HG03280 (cell line): ENCODE results near the gene TCF4.

Source experiments
- ATAC-seq: cut with Tn5 transposase; IDR thresholded peaks from one replicate; pipeline ENCODE4 v1.9.1; 2021; ENCODE audit warnings: mild to moderate bottlenecking, moderate library complexity; ENCODE audit not compliant: unreplicated experiment

The TCF4 gene

DNA sequence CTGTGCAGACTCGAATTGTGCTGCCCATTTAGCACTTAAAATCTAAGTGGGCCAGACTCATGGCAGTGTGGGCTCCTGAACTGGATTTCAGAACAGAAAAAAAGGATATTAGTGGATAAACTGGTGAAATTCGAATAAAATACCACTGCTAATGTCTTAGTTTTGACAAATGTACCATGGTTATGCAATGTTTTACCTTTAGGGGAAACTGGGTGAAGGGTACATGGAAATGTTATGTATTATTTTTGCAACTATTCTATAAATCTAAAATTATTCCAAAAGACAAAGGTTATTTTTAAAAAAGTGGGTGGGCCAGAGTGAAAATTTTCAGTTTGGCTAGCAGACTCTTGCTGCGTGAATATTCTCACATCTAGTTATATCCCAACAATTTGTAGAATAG, 368.2 kb downstream of the TCF4 start:
- no peak for ATAC-seq

DNA sequence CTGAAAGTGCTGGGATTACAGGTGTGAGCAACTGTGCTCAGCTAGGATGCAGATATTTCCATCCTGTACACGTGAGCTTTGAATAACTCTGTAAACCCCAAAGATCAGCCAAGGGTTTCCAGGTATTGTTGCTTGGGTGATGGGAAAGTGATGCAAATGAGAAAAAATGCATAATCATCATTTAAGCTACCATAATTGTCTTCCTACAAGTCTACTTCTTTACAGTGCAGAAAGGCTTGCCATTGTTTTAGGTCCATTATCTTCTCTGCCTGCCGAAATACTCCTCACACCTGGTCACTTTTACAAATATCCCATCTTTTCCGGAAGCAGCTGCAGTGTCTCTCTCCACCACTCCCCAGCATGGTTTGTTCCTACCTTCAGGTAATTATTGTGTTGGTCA, 368.9 kb downstream of the TCF4 start:
- no peak for ATAC-seq

DNA sequence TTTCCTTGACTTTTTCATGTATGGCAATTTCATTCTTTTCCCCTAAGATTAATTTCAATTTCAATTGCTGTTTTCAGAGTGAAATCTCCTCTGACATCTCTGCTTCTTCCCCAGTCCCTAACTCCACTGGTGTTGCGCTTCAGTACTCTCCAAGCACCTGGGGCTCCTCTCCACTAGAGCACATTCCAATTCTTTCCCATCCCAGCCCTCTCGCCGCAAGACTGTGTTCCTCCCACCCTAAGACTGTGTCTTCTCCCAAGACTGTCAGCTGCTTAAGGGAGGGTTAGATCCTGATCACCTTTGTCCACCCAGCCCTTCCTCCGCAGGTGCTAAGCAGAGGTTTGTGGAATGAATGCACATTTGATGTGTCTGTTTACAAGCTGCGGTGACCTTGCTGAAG, 373.0 kb downstream of the TCF4 start:
- ATAC-seq = no peak

DNA sequence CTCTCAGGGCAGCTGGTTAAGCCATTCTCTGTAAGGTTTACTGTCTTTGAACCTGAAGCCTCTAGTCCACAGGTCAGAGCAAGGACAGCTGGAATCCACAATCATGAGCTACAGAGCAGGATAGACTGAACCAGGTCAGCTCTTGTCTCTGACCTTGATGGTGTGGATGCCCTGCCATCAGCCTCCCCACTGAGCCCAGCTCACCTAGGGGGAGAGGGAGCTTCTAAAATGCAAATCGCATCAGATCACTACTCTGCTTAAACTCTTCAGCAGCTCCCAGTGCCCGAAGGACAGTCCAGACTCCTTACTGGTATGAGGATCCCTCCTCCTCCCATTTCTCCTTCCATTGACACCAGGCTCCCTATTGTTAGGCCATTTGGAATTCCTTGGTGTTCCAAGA, 373.5 kb downstream of the TCF4 start:
- no peak for ATAC-seq

DNA sequence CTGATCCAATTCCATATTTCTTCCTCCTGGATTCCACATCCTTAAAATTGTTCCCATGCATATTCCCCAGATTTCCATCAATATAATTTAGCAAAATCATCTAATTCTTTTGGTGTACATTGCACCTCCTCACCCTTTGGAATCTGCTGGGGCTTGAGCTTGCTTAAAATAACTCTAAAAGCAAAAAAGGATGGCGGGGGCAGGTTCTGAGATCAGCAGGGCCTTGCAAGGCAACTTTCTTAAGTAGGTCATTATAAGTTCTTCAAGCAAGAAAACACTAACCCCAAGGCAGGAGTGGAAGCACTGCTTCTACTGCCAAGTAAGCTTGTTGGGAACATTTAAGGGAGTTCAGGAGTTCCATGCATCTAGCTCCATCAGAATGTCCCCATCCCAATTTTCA, 374.4 kb downstream of the TCF4 start:
- ATAC-seq = no peak

DNA sequence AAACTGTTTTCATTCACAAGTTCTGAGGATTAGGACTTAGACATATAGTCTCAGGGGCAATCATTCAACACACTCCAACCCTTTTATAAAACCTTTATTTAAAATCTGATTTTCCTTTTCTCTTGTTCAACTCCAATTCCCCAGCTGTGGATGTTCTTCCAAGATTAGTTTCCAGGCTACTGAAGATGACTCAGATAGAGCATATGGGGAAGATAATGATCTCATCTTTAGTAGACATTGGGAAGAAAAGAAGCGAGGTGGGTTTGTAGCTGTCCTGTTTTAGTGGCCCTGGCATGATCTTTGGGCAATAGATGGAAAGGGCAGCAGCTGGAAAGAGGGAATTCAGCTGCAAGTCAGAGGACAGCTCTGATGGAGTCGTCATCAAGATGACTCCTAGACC, 381.1 kb downstream of the TCF4 start:
- ATAC-seq = no peak

DNA sequence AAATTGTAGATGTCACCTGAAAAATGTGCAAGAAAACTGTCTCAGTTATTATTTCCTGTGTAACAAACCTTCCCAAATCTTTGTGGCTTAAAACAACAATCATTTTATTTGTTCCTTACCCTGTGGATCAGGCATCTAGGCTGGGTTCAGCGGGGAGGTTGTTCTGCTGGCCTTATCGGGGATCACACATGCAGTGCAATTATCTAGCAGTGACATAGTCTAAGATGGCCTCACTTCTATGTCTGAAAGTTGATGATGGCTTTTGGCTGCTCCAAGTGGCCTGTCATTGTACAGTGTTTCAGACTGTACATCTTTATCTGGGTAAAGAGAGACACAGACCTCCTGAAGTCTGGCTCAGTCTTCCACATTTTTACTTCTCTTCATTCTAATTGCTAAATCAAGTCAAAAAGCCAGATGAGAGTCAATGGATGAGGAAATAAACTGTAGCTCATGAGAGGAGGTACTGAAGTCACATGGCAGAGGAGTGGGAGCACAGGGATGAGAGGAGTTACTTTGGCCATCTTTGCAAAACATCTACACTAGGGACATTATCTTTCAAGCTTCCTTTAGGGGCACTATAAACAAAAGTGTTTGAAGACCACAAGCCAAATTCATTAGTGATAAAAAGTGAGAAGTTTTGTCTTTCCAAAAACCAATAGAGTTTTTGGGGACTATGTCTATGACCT, 385.6 kb downstream of the TCF4 start:
- no peak for ATAC-seq

DNA sequence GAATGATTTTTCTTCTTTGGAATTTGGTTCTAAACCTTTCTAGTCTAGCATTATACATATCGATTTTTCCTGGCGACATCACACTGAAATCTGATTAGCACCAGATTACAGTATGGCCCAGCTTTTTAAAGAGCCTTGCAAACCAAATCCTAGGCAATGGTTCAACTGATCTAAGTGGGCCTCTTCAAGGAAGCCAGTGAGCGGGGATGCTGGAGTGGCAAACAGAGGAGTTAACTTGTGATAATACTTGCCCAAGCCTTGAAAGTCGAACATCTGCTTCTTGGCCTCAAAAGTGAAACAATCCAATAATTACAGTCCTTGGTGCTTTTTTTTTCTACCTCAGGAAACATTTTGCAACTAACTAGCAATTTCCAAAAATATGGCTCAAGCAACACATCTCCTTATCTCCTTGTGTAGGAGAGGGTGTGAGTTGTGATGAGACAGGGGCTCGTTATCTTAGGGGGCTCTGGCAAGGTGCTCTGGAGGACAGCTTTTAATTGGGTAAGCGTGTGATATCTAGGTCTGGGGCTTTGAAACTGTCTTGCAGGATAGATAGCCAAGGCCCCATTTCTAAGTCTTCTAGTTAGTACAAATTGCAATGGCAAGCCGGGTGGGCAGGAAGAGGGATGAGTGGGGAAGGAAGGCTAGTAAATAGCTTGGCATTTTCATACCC, 388.6 kb downstream of the TCF4 start:
- no peak for ATAC-seq

DNA sequence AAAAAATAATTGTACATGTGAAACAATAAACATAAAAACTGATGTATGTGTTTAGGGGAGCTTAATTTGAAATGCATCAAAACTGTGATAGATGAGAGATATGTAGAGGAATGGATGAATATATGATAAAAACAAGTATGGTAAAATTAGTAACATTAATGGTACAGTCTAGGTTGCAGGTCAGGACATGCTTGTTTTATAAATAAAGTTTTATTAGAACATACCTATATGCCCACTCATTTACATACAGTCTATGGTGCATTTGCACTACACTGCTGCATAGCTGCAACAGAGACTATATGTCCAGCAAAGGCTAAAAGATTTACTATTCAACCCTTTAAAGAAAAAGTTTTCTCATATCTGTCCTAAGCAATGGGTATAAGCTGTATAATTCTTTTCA, 392.1 kb downstream of the TCF4 start:
- no peak for ATAC-seq

DNA sequence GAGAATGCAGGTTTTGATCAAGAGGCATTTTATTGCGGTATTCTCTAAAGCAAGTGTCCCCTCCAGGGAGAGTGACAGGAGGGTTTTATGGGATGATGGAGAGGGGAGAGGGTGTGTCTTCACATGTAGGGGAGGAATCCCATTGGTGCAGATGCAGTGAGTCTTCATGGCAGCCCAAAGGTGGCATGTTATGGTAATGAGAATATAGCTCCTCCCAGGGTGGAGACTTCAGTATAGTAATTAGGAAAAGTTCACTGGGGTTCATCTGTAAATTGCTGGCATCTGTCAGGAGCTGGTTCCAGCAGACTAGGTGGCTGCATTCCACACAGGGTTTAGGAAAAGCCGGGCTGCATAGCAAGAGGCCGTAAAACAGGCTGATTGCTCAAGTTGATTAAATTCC, 398.0 kb downstream of the TCF4 start:
- no peak for ATAC-seq

DNA sequence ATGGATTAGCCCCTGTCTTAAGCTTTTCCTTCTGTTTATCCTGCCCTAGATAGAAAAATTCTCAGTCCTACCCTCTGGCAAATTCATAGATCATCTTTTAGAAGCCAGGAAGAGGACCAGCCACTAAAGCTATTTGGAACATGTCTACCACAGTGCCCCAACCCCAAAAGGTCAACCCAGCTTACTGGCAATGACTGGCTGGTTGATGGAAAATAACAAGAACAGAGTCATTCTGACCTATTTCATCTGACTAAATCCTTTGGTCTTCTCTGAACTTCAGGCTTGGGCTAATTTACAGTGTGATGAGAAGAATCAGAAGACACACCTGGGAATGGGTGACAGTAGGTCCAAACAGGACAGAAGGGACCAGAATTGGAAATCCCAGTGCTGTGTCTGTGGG, 401.4 kb downstream of the TCF4 start:
- no peak for ATAC-seq

DNA sequence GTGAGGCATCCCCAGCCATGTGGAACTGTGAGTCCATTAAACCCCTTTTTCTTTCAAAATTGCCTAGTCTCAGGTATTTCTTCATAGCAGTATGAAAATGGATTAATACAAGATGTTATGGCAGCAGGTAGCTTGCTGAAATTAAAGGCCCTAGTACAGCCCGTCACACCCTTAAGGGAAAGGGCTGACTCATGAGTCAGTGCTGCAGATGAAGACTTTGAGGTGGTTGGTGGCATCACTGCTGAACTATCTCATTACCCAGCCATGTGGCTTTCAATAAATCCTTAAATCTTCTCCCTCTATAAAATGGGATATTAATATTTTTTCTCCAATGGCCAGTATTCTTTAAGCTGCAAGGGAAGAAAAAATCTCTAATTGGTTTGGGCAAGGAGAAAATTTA, 402.6 kb downstream of the TCF4 start:
- no peak for ATAC-seq

DNA sequence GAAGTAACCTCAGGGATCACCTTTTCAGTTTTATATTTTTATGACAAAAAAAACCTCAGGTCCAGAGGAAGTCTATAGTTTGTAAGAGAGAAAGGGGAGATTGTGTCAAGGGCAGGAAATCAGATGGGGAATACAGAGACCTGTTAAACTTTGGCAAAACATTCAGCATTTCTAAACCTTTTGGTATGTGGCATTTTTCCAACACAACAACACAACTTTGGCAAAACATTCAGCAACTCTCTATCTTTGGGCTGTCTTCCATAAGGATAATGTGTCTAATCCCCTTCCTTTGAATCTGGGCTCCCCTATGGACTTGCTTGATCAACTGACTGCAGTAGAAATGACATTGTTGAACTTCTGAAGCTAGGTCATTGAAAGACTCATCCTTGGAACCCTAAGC, 408.2 kb downstream of the TCF4 start:
- ATAC-seq = no peak

DNA sequence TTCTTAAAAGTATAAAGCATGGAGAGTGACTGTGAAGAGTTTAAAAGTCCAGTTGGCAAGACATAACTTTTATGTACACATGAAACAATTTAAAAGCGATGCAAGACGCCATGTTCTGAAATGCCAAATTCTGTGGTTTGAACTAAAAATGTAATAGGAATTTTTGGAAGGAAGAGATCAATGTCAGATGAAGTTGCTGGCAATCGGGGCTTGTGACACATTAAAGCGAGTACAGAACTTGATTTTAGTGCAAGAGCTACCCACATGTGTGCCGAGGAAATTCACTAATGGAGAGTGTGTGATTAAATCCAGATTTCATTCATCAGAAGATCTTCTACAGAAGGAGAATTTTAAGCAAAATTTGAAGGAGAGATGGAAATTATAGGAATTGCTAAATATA, 408.6 kb downstream of the TCF4 start:
- no peak for ATAC-seq

DNA sequence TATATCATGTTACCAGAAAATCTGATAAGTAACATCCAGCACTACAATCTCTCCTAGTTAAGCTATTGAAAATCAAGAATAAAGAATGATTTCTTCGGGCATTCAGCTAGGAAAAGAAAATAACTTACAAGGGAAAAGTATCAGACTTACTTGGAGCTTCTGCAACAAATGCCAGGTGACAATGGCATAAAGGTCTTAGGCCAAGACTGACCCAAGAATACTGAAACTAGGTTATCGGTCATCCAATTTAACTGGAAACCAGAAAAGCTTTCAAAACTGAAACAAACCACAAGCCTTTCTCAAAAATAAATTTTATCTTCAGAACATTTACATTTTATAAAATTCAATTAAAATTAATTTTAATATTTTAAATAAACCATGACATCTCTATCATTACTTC, 414.7 kb downstream of the TCF4 start:
- no peak for ATAC-seq
